Heart left ventricle (tissue), 16 donors: ENCODE data around the gene ROBO1. TPM values are rescaled to one million over a fixed set of nuclear protein-coding genes. Genes with fewer than 3 reads are reported as not detected.

Experiments
- ATAC-seq, 4 donors: fragments of 200-7000 bp; cut with Tn5 transposase; one replicate each; pipeline ENCODE4 v1.9.1; 2020 to 2022; ENCODE audit warnings: moderate library complexity in 4 of 4, mild to moderate bottlenecking in 3 of 4, moderate number of reproducible peaks in 1 of 4
- DNase-seq, 5 donors: peaks; one replicate each; pipeline ENCODE4 v3.0.0-alpha.2; 2020
- H3K27ac ChIP-seq, 12 donors: fragments of 200-600 bp; sonication (generic) in 4 of 12; one replicate each; pipeline versions ENCODE4 v1.5.0 to v1.8.0; 2016 to 2022; ENCODE audit warnings: mild to moderate bottlenecking in 2 of 12
- H3K27me3 ChIP-seq, 9 donors: fragments of 200-600 bp; sonication (generic) in 2 of 9; one replicate each; pipeline versions ENCODE4 v1.5.1 to v1.8.0; 2016 to 2022; ENCODE audit warnings: mild to moderate bottlenecking in 3 of 9
- H3K36me3 ChIP-seq, 9 donors: fragments of 200-600 bp; sonication (generic) in 2 of 9; one replicate each; pipeline versions ENCODE4 v1.5.0 to v1.8.0; 2018 to 2022; ENCODE audit warnings: mild to moderate bottlenecking in 2 of 9
- H3K4me1 ChIP-seq, 12 donors: fragments of 200-600 bp; sonication (generic) in 4 of 12; one replicate each; pipeline versions ENCODE4 v1.5.0 to v1.8.0; 2016 to 2022; ENCODE audit warnings: mild to moderate bottlenecking in 3 of 12
- H3K4me3 ChIP-seq, 12 donors: fragments of 200-600 bp; sonication (generic) in 4 of 12; one replicate each; pipeline versions ENCODE4 v1.5.0 to v1.8.0; 2017 to 2022; ENCODE audit warnings: mild to moderate bottlenecking in 9 of 12, moderate library complexity in 4 of 12
- H3K9me3 ChIP-seq, 12 donors: fragments of 200-600 bp; sonication (generic) in 4 of 12; one replicate each; pipeline versions ENCODE4 v1.5.0 to v1.8.0; 2016 to 2022; ENCODE audit warnings: mild to moderate bottlenecking in 1 of 12
- POLR2A ChIP-seq, 2 donors: fragments of 450-650 bp; IDR thresholded peaks; one replicate each; pipeline ENCODE4 v1.6.1; 2017; ENCODE audit warnings: antibody characterized with exemption in 2 of 2, mild to moderate bottlenecking in 2 of 2, moderate library complexity in 2 of 2
- WGBS, 4 donors: extraction: QIAGEN DNeasy Blood & Tissue Kit in 2 of 4; methylation state at CpG; one replicate each; pipeline versions ENCODE4 v1.1.5 to v1.1.7; 2013 to 2018; 5-methylcytosine and 5-hydroxymethylcytosine counted together
- intact Hi-C, 10 donors: fragments of 100-400 bp; cut with DNase I; formaldehyde crosslinking; loops; one replicate each; pipeline versions ENCODE4 v1.11.1 to v1.14.2; 2022
- polyA plus RNA-seq, 2 donors: library from polyadenylated mRNA; stranded (reverse); fragments of 200-250 nt; gene quantifications; one replicate each; pipeline ENCODE4 v1.2.3, GENCODE V29; 2013
- total RNA-seq, 9 donors: library from RNA; depleted of rRNA in 2 of 9; stranded (reverse); fragments of >200 nt in 2 of 9; fragmentation: NEBNext Ultra II Directional in 3 of 9; extraction: Animal tissue kit (Norgen Biotek cat#: 25700) in 3 of 9; gene quantifications; one replicate each; pipeline versions ENCODE4 v1.1.0 to v1.2.4, GENCODE V29; 2016 to 2023
- TF ChIP-seq, protein P1 (sequence below), 12 donors: fragments of 200-600 bp; sonication (generic) in 4 of 12; IDR thresholded peaks; one replicate each; pipeline versions ENCODE4 v1.5.0 to v1.8.0; 2018 to 2022; ENCODE audit warnings: antibody characterized with exemption in 12 of 12, mild to moderate bottlenecking in 5 of 12
- donor health status: ischemic (EF 13 %, LVEDD 7.1; RV severe dilation, severe dysfunction).
- donor health status: healthy with polysubstance abuse.
- donor health status: DM: no; HTN: yes; CAD: no.
- donor health status: DM: no; HTN: no; CAD: no.
- donor health status: ischemic (EF 25% LVEDD 6.9; RV normal size, moderate dysfunction).
- donor health status: ischemic (EF 25% LVEDD 5.7; RV mildly dilated, moderate dysfunction).
- donor health status: healthy.
- donor health status: DM: yes; HTN: yes; CAD: no.
- donor health status: ischemic (EF 35%, LVEDD 5.7; RV mildly dilated, moderate dysfunction).
- donor health status: nonischemic (EF 11% LVEDD 7.7; RV severe dilation, severe dysfunction).
- donor health status: DM: yes; HTN: yes; CAD: no.
- donor health status: PGD.
- donor health status: ischemic (EF 29% LVEDD 5.4; RV normal size, mild dysfunction).
- donor health status: nonischemic (EF 23%, LVEDD 6.1; RV moderate dilation, normal function).

Gene ROBO1
- total and polyA plus RNA-seq, 11 donors: 1.4 to 14.8 (median 5.7) TPM

GRCh38 chr3:79018265-79018664 is 749.5 kb downstream of the ROBO1 start:
- H3K27me3 ChIP-seq: peaks cover 0 to 29% (median 5%) of the 10 kb centered on the region in 9 donors
- H3K27ac ChIP-seq: peak overlapping the region in 11 of 12 donors; percentile 7 to 92 (median 81)
- TF ChIP-seq POLR2A (IDR thresholded peaks at IDR 0.05): no peak
- TF ChIP-seq, protein P1, sequence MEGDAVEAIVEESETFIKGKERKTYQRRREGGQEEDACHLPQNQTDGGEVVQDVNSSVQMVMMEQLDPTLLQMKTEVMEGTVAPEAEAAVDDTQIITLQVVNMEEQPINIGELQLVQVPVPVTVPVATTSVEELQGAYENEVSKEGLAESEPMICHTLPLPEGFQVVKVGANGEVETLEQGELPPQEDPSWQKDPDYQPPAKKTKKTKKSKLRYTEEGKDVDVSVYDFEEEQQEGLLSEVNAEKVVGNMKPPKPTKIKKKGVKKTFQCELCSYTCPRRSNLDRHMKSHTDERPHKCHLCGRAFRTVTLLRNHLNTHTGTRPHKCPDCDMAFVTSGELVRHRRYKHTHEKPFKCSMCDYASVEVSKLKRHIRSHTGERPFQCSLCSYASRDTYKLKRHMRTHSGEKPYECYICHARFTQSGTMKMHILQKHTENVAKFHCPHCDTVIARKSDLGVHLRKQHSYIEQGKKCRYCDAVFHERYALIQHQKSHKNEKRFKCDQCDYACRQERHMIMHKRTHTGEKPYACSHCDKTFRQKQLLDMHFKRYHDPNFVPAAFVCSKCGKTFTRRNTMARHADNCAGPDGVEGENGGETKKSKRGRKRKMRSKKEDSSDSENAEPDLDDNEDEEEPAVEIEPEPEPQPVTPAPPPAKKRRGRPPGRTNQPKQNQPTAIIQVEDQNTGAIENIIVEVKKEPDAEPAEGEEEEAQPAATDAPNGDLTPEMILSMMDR (IDR thresholded peaks at IDR 0.05): no peak
- no peaks in the 10 kb centered on the region for H3K9me3 ChIP-seq
- peak overlapping the region; percentile 50 to 87 (median 74) for H3K4me3 ChIP-seq
- peak in 1 of 5 donors; percentile 6 for DNase-seq
- H3K4me1 ChIP-seq: peaks cover 0 to 28% (median 0%) of the 10 kb centered on the region in 12 donors
- WGBS, 4 donors: 0 to 3% (median 1%) methylated on average over 15 of the region's 15 CpGs
- ATAC-seq: peak in 1 of 4 donors; percentile 13
- intact Hi-C loops: loop anchor here in 2 of 10 donors (10.0 kb wide), 2 partner anchors 143 to 163 kb away; no protein-coding TSS in a partner anchor
- no peaks in the 10 kb centered on the region for H3K36me3 ChIP-seq

GRCh38 chr3:79016587-79017376 is 751.0 kb downstream of the ROBO1 start:
- ATAC-seq: no peak

GRCh38 chr3:79015854-79016253 is 751.9 kb downstream of the ROBO1 start:
- Histone ChIP-seq H3K4me1 (peaks cover 0 to 38% (median 1%) of the 10 kb centered on the region in 12 donors), H3K27me3 (peaks cover 0 to 29% (median 5%) of the 10 kb centered on the region in 9 donors), H3K9me3 (no peaks in the 10 kb centered on the region), H3K4me3 (peak overlapping the region in 7 of 12 donors; percentile 50 to 87 (median 77)), H3K36me3 (no peaks in the 10 kb centered on the region), H3K27ac (no peak overlapping the region)
- WGBS, 4 donors: 61 to 79% (median 70%) methylated on average over 1 of the region's 1 CpG
- intact Hi-C loops: loop anchor here in 2 of 10 donors (10.0 kb wide), 2 partner anchors 141 to 161 kb away; no protein-coding TSS in a partner anchor
- no peak for TF ChIP-seq POLR2A (IDR thresholded peaks at IDR 0.05)
- TF ChIP-seq, protein P1 (IDR thresholded peaks at IDR 0.05): no peak
- DNase-seq: no peak
- no peak for ATAC-seq

More at GRCh38 chr3:79016587-79017376, 751.0 kb downstream of the ROBO1 start:
- Histone ChIP-seq H3K27ac (peak overlapping the region in 2 of 12 donors; percentile 63 to 91), H3K9me3 (no peaks in the 10 kb centered on the region), H3K36me3 (no peaks in the 10 kb centered on the region), H3K4me3 (peak overlapping the region in 10 of 12 donors; percentile 23 to 87 (median 76)), H3K27me3 (peaks cover 0 to 29% (median 5%) of the 10 kb centered on the region in 9 donors), H3K4me1 (peaks cover 0 to 38% (median 1%) of the 10 kb centered on the region in 12 donors)
- 40 to 50% (median 45%) methylated on average over 8 of the region's 8 CpGs for WGBS, 4 donors
- no peak for DNase-seq
- intact Hi-C loops: loop anchor here in 2 of 10 donors (10.0 kb wide), 2 partner anchors 142 to 162 kb away; no protein-coding TSS in a partner anchor
- TF ChIP-seq POLR2A (IDR thresholded peaks at IDR 0.05): no peak
- TF ChIP-seq, protein P1 (IDR thresholded peaks at IDR 0.05): no peak

GRCh38 chr3:79012946-79013362 is 754.8 kb downstream of the ROBO1 start:
- Histone ChIP-seq H3K27me3 (peaks cover 0 to 5% (median 3%) of the 10 kb centered on the region in 9 donors), H3K36me3 (no peaks in the 10 kb centered on the region), H3K4me1 (peaks cover 0 to 30% (median 0%) of the 10 kb centered on the region in 12 donors), H3K9me3 (no peaks in the 10 kb centered on the region), H3K27ac (no peak overlapping the region), H3K4me3 (no peak overlapping the region)
- ATAC-seq (no peak), DNase-seq (no peak)
- TF ChIP-seq, protein P1 (IDR thresholded peaks at IDR 0.05): no peak
- TF ChIP-seq POLR2A (IDR thresholded peaks at IDR 0.05): no peak
- intact Hi-C loops: loop anchor here in 2 of 10 donors (10.0 kb wide), 2 partner anchors 138 to 158 kb away; no protein-coding TSS in a partner anchor
- 64 to 82% (median 72%) methylated on average over 2 of the region's 2 CpGs for WGBS, 4 donors
